ENCODE results near the gene GPR52.
A peak's percentile ranks its signal among the peaks of the same experiment; 100 is the strongest.
"Not testable (repeated sequence)": the region's sequence is repeated elsewhere in the genome, so short reads cannot be mapped to it uniquely, and the experiment has no call there.

The GPR52 gene, protein sequence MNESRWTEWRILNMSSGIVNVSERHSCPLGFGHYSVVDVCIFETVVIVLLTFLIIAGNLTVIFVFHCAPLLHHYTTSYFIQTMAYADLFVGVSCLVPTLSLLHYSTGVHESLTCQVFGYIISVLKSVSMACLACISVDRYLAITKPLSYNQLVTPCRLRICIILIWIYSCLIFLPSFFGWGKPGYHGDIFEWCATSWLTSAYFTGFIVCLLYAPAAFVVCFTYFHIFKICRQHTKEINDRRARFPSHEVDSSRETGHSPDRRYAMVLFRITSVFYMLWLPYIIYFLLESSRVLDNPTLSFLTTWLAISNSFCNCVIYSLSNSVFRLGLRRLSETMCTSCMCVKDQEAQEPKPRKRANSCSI

GRCh38 chr1:174447866-174448530 is at the start of gene GPR52:
GPR52 (plus strand) TSS chr1:174447964; CDS start chr1:174448112, 148 bp downstream.
- DNase-seq, result no peak

GRCh38 chr1:174398246-174398645 is 49.5 kb upstream of the GPR52 start:
- DNase-seq, result no peak

GRCh38 chr1:174399211-174399610 is 48.6 kb upstream of the GPR52 start:
- no peak for DNase-seq

- no peak for DNase-seq
Measured at GRCh38 chr1:174401075-174401474, 46.7 kb upstream of the GPR52 start.

DNA sequence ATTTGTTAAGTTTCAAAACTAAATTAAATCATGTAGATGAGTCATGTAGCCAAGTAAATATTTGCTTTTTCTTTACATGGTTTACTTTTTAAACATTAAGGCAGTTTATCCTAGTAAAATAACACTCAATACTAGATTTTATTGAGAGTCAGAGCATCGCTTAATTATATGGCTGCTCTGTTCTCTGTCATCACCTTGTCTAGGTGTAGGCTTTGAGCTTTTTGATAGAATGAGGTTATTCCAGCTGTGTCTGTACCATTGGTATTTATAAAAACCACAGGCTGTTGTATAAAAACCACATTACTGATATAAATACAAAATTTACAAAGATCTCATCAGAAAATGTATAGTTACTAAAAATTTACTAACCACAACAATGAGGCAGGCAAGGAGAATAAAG is 42.5 kb upstream of the GPR52 start:
- DNase-seq, result peak; percentile 26

DNA sequence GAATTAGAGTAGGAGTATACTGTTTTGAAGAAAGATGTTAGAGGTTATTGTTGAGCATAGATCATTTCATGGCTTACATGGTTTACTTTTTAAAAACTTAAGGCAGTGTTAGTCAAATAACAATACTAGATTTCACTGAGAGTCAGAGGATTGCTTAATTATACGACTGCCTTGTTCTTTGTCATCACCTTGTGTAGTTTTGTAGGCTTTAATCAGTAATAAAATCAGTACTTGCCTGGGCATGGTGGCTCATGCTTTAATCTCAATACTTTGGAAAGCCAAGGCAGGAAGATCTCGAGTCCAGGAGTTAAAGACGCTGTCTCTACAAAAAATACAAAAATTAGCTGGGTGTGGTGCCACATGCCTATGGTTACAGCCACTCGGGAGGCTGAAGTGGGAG is 41.3 kb upstream of the GPR52 start:
- DNase-seq, result no peak

GRCh38 chr1:174407665-174408064 is 40.1 kb upstream of the GPR52 start:
- DNase-seq, result no peak

- no peak for DNase-seq
Measured at GRCh38 chr1:174408146-174408545, 39.6 kb upstream of the GPR52 start.

DNA sequence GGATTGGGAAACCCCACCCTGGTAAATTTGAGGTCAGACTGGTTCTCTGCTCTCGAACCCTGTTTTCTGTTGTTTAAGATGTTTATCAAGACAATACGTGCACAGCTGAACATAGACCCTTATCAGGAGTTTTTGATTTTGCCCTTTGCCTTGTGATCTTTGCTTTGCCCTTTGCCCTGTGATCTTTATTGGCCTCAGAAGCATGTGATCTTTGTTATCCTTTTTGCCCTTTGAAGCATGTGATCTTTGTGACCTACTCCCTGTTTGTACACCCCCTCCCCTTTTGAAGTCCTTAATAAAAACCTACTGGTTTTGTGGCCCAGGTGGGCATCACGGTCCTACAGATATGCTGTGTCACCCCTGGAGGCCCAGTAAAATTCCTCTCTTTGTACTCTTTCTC is 38.0 kb upstream of the GPR52 start:
- not testable (repeated sequence) for DNase-seq

DNA sequence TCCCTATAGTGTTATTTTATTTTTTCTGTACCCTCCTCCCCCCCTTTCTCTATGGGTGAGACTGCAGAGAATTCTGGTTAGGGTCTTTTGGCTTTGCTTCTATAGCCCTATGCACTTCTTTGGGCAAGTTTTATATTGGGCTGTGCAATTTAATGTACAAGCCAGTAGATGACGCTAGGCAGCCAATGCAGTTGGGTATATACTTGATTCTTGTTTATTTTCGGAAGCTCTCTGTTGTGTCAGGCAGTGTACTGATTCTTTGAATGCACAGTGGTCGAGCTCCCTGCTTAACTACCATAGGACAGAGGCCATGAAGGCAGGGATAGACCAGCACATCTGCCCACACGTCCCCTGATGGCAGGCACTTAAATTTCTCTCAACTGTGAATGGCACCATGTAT is 34.1 kb upstream of the GPR52 start:
- no peak for DNase-seq

DNA sequence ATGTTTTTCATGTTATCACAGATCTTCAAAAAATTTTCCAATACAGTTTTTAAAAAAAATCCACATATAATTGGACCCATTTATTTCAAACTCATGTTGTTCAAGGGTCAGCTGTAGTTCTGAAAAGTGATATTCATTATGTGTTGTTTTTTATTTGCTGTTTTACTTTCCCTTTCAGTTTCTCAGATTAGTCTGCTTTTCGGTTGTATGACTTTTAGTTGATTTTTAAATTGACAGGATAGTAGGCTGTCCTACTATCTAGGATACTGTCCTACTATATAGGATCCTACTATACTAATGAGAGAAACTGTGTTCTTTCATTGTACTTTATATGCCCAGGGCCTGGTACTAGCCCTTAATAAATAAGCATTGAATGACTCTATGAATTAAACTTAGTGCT is 33.6 kb upstream of the GPR52 start:
- DNase-seq, result no peak

DNA sequence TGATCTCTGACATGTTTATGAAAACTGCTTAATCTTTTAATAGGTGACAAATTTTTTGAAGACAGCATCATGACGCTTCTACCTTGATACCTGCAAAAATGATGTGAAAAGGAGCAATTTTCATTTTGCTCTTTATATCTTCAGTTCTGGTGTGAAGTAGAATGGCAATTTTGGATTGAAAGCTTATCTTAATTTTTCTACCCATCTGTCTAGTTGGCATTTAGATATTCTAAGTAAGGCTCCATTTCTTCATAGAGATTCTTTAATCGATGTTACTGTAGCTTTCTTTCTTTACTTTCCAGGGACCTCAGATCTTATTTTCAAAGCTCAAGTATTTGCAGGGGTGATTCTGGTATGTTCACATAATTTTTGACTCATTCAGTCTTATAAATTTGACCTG is 32.3 kb upstream of the GPR52 start:
- no peak for DNase-seq

DNA sequence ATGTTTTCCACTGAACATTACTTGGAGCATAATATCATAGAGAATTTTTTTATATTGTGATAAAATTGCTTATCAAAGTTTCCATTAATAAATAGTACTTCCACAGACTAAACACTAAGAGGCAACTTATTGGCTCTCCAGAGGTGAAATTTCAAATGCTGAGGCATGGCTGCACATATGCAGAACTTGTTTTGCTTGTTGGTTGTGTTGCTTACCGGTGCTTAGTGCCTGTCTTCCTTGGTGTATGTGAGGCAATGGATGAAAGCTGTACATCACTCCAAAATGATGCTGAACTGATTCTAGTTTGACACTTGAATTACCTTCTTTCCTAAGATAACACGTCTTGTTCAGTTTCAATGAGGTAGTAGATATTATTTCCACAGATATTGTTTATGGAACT is 29.8 kb upstream of the GPR52 start:
- no peak for DNase-seq

DNA sequence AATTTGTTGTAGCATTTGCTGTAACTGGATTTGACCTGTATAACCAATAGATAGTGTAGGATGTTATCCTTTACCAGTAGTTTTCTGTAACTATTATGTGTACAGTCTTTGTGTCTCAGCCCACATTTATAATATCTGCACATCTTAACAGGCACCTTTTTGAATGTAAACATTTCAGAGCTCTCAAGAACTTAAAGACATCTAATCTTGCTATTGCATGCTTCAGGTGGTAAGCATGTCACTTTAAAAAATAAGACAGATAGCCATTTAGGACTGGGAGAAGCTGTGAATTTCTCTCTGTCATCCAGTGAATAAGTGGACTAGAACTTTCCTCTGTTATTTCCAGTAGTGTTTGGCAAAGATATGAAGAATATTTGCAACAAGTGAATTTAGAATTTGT is 22.6 kb upstream of the GPR52 start:
- no peak for DNase-seq

GRCh38 chr1:174426153-174426552 is 21.6 kb upstream of the GPR52 start:
- no peak for DNase-seq

GRCh38 chr1:174428033-174428432 is 19.7 kb upstream of the GPR52 start:
- DNase-seq, result no peak

DNA sequence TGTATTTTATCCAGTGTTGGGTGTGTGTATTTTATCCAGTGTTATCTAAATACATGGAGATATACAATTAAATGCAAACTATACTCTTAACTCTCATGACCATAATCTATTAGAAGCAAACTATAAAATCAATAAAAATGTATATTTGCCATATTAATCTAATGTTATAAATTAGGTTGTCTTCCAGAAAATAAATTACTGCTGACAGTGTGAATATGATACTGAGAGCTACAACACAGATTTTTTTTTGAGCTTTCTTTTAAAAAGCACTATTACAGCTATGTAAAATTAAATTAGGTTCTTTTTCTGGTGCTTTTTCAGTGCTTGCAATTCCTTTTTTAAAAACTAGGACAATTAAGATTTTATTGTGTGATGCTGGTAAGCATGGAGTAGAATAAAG is 19.0 kb upstream of the GPR52 start:
- no peak for DNase-seq

- no peak for DNase-seq
Measured at GRCh38 chr1:174433451-174433850, 14.3 kb upstream of the GPR52 start.

- DNase-seq, result no peak
Measured at GRCh38 chr1:174445351-174445750, 2.4 kb upstream of the GPR52 start.

- no peak for DNase-seq
Measured at GRCh38 chr1:174445817-174446216, 1.9 kb upstream of the GPR52 start.

DNA sequence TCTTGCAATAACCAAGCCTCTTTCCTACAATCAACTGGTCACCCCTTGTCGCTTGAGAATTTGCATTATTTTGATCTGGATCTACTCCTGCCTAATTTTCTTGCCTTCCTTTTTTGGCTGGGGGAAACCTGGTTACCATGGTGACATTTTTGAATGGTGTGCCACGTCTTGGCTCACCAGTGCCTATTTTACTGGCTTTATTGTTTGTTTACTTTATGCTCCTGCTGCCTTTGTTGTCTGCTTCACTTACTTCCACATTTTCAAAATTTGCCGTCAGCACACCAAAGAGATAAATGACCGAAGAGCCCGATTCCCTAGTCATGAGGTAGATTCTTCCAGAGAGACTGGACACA is 743 bp downstream of the GPR52 start:
- DNase-seq, result no peak

GRCh38 chr1:174448974-174449373 is 1.2 kb downstream of the GPR52 start:
- DNase-seq, result no peak

DNA sequence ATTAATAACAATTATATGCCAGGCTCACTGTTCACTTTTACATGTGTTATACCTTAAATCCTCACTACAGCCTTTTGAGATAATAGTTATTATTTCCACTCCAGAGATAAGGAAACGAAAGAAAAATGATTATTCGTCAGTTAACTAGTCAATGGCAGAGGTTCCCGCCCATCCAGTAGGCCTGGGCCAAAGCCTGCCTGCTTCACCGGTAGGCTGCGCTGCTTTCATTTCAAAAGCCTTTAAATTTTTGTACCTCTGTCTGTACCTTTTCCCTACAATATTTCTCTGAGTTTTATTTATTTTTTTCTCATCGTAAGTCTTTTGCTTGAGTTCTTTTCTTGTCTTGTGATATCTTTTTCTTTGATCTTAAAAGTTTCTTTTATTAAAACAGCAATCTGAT is 3.6 kb downstream of the GPR52 start:
- DNase-seq, result no peak

GRCh38 chr1:174465855-174466254 is 18.1 kb downstream of the GPR52 start:
- no peak for DNase-seq

DNA sequence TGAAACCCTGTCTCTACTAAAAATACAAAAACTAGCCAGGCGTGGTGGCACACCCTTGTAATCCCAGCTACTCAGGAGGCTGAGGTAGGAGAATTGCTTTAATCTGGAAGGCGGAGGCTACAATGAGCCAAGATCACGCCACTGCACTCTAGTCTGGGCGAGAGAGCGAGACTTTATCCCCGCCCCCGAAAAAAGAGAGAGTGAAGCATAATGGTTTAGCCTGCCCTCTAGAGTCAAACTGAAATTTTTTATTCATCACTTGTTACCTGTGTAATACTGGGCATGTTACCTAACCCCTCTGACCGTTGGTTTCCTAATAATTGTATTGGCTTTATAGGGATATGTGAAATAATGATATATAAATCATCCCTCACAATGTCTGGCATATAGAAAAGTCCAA is 18.8 kb downstream of the GPR52 start:
- no peak for DNase-seq
